ENCODE data around the gene ATP11A. TPM values are rescaled to one million over a fixed set of nuclear protein-coding genes. Genes with fewer than 3 reads are reported as not detected.

Gene ATP11A
- total RNA-seq, 1 experiment from 2014 or later, result 80.4 TPM

GRCh38 chr13:112711528-112712265 lies 21.9 kb downstream of the ATP11A start:
- H3K4me2 ChIP-seq (ENCODE audit: low read length), result peak overlapping the region; percentile 86
- H3K9me3 ChIP-seq (ENCODE audit: control insufficient read depth in 1 of 2, insufficient read depth in 1 of 2, low read depth in 1 of 2, low read length in 2 of 2), result no peaks in the 10 kb centered on the region
- no TSS peak for BruUV-seq (replicated peaks)
- H3K27ac ChIP-seq (ENCODE audit: low read depth, low read length), result peak overlapping the region; percentile 87
- peak; percentile 85 for DNase-seq (ENCODE audit: low read depth, low spot score)
- H3K4me1 ChIP-seq (ENCODE audit: control insufficient read depth in 1 of 2, insufficient read depth in 2 of 2, low read length in 2 of 2), result peaks cover 51 to 55% of the 10 kb centered on the region in 2 experiments
- H3K9me2 ChIP-seq (ENCODE audit: insufficient read depth), result no peaks in the 10 kb centered on the region
- H4K20me1 ChIP-seq (ENCODE audit: insufficient read depth), result no peaks in the 10 kb centered on the region
- POLR2A ChIA-PET, result no interaction called here
- CTCF ChIA-PET, result no interaction called here
- no peak overlapping the region for H2AFZ ChIP-seq (ENCODE audit: low read depth, low read length, poor library complexity, severe bottlenecking)
- H3K4me3 ChIP-seq (replicated peaks in 1 of 2; ENCODE audit: low read depth in 1 of 2, low read length in 2 of 2), result peak overlapping the region; percentile 31 to 49
- intact Hi-C loops (cut with micrococcal nuclease), result loop anchor here (1.0 to 2.0 kb wide), 2 partner anchors 12 to 21 kb away; partner anchors contain the start of gene ATP11A
- RAD21 ChIA-PET (ENCODE audit: low non-redundant PET in 1 of 2, low total read pairs in 2 of 2, uncharacterized antibody in 2 of 2, unreplicated experiment in 2 of 2), result no interaction called here
- H3K9ac ChIP-seq (ENCODE audit: low read length), result peak overlapping the region; percentile 59
- TF ChIP-seq REST (IDR thresholded peaks at IDR 0.05; ENCODE audit: low read depth) (no peak), SIN3A (IDR thresholded peaks at IDR 0.05; ENCODE audit: low read depth) (no peak), YY1 (IDR thresholded peaks at IDR 0.05; ENCODE audit: extremely low read depth, insufficient replicate concordance, low read depth, low read length) (no peak), FOSL1 (IDR thresholded peaks at IDR 0.05; ENCODE audit: low read depth) (no peak), ELF1 (IDR thresholded peaks at IDR 0.05; ENCODE audit: borderline replicate concordance, low read depth) (no peak), SP1 (IDR thresholded peaks at IDR 0.05; ENCODE audit: low read depth) (no peak), ZBTB33 (IDR thresholded peaks at IDR 0.05; ENCODE audit: extremely low read depth, insufficient replicate concordance, low read length) (no peak), SRF (IDR thresholded peaks at IDR 0.05; ENCODE audit: low read depth) (no peak), JUND (IDR thresholded peaks at IDR 0.05) (no peak), CTCF (IDR thresholded peaks at IDR 0.05 in 2 of 3, conservative IDR thresholded peaks at IDR 0.05 in 1 of 3; ENCODE audit: borderline replicate concordance in 1 of 3, insufficient read depth in 1 of 3, low read depth in 2 of 3, low read length in 2 of 3) (peak in 1 of 3 experiments; percentile 31; a peak in 2 of 6 replicates), TCF7L2 (IDR thresholded peaks at IDR 0.05; ENCODE audit: borderline replicate concordance, extremely low read depth, insufficient read depth, insufficient read length) (no peak), POLR2AphosphoS5 (IDR thresholded peaks at IDR 0.05; ENCODE audit: low read depth, low read length) (0 out of 2 replicates have a peak, but pooled peaks have one; percentile 36), EZH2 (IDR thresholded peaks at IDR 0.05) (no peak), ZFX (IDR thresholded peaks at IDR 0.05) (no peak)
- peak; percentile 97 for ATAC-seq
- no peaks in the 10 kb centered on the region; a peak in 1 of 4 replicates for H3K36me3 ChIP-seq (ENCODE audit: control insufficient read depth in 1 of 2, insufficient read depth in 2 of 2, low read length in 2 of 2)
- no peaks in the 10 kb centered on the region for H3K27me3 ChIP-seq (ENCODE audit: insufficient read depth, low read length)
- H3K79me2 ChIP-seq (ENCODE audit: insufficient read depth, low read length), result peaks cover 73% of the 10 kb centered on the region

Data from HCT116 (cell line).